ENCODE data around the gene CSN3.

Gene CSN3

GRCh38 chr4:70269674-70270073 is 27.3 kb downstream of the CSN3 start:
- H3K9me3 ChIP-seq (ENCODE audit: control insufficient read depth, insufficient read depth, low read depth, low read length): no peaks in the 10 kb centered on the region
- H3K36me3 ChIP-seq (ENCODE audit: control insufficient read depth in 2 of 2, insufficient read depth in 1 of 2, low read length in 2 of 2): no peaks in the 10 kb centered on the region
- ChIA-PET POLR2A (no interaction called here), CTCF (interaction anchor here (0.6 kb wide), 2 partner anchors 12 to 34 kb away, joined by 3 read pairs; no protein-coding TSS in a partner anchor)
- H3K27ac ChIP-seq (ENCODE audit: extremely low read depth, low read depth, low read length): no peak overlapping the region
- H3K4me1 ChIP-seq (ENCODE audit: control insufficient read depth, insufficient read depth, low read length): no peaks in the 10 kb centered on the region
- TF ChIP-seq SP7 (tag by site-specific recombination; IDR thresholded peaks at IDR 0.05) (no peak), PRDM6 (tag by site-specific recombination; IDR thresholded peaks at IDR 0.05) (no peak), ZNF280D (tag by site-specific recombination; IDR thresholded peaks at IDR 0.05) (no peak), ZNF274 (IDR thresholded peaks at IDR 0.05; ENCODE audit: low read length) (no peak), ZNF274 (tag by site-specific recombination; IDR thresholded peaks at IDR 0.05; ENCODE audit: borderline replicate concordance) (no peak), GLIS1 (tag by site-specific recombination; IDR thresholded peaks at IDR 0.05) (no peak), ZNF132 (tag by site-specific recombination; IDR thresholded peaks at IDR 0.05; ENCODE audit: borderline replicate concordance) (no peak), ZNF664 (tag by site-specific recombination; IDR thresholded peaks at IDR 0.05) (no peak), ZNF394 (tag by site-specific recombination; IDR thresholded peaks at IDR 0.05; ENCODE audit: borderline replicate concordance) (no peak)
- H3K4me3 ChIP-seq (ENCODE audit: low read depth, low read length): no peak overlapping the region

GRCh38 chr4:70277121-70277520 is 34.7 kb downstream of the CSN3 start:
- ChIA-PET POLR2A (no interaction called here), CTCF (no interaction called here)
- H3K4me3 ChIP-seq (ENCODE audit: low read depth, low read length): no peak overlapping the region
- TF ChIP-seq OVOL3 (tag by site-specific recombination; IDR thresholded peaks at IDR 0.05) (no peak), INSM2 (tag by site-specific recombination; IDR thresholded peaks at IDR 0.05) (no peak), PRDM4 (tag by site-specific recombination; IDR thresholded peaks at IDR 0.05) (no peak), ZXDB (tag by site-specific recombination; IDR thresholded peaks at IDR 0.05) (no peak), ZNF664 (tag by site-specific recombination; IDR thresholded peaks at IDR 0.05) (no peak), ZNF239 (tag by site-specific recombination; IDR thresholded peaks at IDR 0.05) (no peak), ZSCAN18 (tag by site-specific recombination; IDR thresholded peaks at IDR 0.05) (no peak), ZNF132 (tag by site-specific recombination; IDR thresholded peaks at IDR 0.05; ENCODE audit: borderline replicate concordance) (no peak), KLF7 (tag by site-specific recombination; IDR thresholded peaks at IDR 0.05; ENCODE audit: borderline replicate concordance) (no peak), ZNF596 (tag by site-specific recombination; IDR thresholded peaks at IDR 0.05) (no peak)
- no peaks in the 10 kb centered on the region for H3K36me3 ChIP-seq (ENCODE audit: control insufficient read depth in 2 of 2, insufficient read depth in 1 of 2, low read length in 2 of 2)
- H3K9me3 ChIP-seq (ENCODE audit: control insufficient read depth, insufficient read depth, low read depth, low read length): no peaks in the 10 kb centered on the region
- H3K4me1 ChIP-seq (ENCODE audit: control insufficient read depth, insufficient read depth, low read length): no peaks in the 10 kb centered on the region
- H3K27ac ChIP-seq (ENCODE audit: extremely low read depth, low read depth, low read length): no peak overlapping the region
